Esophagus squamous epithelium (tissue), 5 donors: ENCODE results near the gene DELE1. TPM values are rescaled to one million over a fixed set of nuclear protein-coding genes. Genes with fewer than 3 reads are reported as not detected.

Experiments used
- DNase-seq: peaks from one replicate; lab custom pipeline; 2025; lab: John Stamatoyannopoulos, UW
- H3K27ac ChIP-seq, 4 donors: fragments of 200-600 bp; sonication (generic); one replicate each; pipeline ENCODE4 v1.5.1; 2016 to 2019; ENCODE audit warnings: mild to moderate bottlenecking in 1 of 4
- H3K27me3 ChIP-seq, 4 donors: fragments of 200-600 bp; sonication (generic); 1 replicate in 3 of 4; 2 replicates in 1 of 4; pipeline versions ENCODE4 v1.5.1 to v1.6.0; 2017 to 2021; ENCODE audit warnings: antibody characterized with exemption in 1 of 4
- H3K36me3 ChIP-seq, 3 donors: fragments of 200-600 bp; sonication (generic); one replicate each; pipeline ENCODE4 v1.5.1; 2016 to 2019
- H3K4me1 ChIP-seq, 3 donors: fragments of 200-600 bp; sonication (generic); one replicate each; pipeline ENCODE4 v1.5.1; 2017 to 2019
- H3K4me3 ChIP-seq, 4 donors: fragments of 200-600 bp; sonication (generic); 1 replicate in 3 of 4; 2 replicates in 1 of 4; pipeline ENCODE4 v1.5.1; 2016 to 2019; ENCODE audit warnings: mild to moderate bottlenecking in 2 of 4, moderate library complexity in 1 of 4
- H3K9me3 ChIP-seq, 3 donors: fragments of 200-600 bp; sonication (generic); one replicate each; pipeline ENCODE4 v1.5.1; 2016 to 2019
- CTCF ChIP-seq, 6 experiments: fragments of 450-650 bp in 4 of 6; fragments of 200-600 bp in 2 of 6; sonication (generic) in 2 of 6; IDR thresholded peaks; one replicate each; pipeline ENCODE4 v1.5.1; 2016 to 2019; ENCODE audit warnings: antibody characterized with exemption in 6 of 6, mild to moderate bottlenecking in 4 of 6, moderate library complexity in 4 of 6
- POLR2A ChIP-seq, 4 donors: fragments of 450-650 bp; IDR thresholded peaks; one replicate each; pipeline ENCODE4 v1.6.1; 2017; ENCODE audit warnings: antibody characterized with exemption in 4 of 4, mild to moderate bottlenecking in 4 of 4, moderate library complexity in 3 of 4
- WGBS, 2 donors: methylation state at CpG; one replicate each; pipeline ENCODE4 v1.1.5; 2018; 5-methylcytosine and 5-hydroxymethylcytosine counted together
- intact Hi-C: fragments of 100-400 bp; cut with DNase I; formaldehyde crosslinking; loops from one replicate; pipeline ENCODE4 v1.15.0; 2022
- total RNA-seq, 4 donors: library from RNA; depleted of rRNA; stranded (reverse); fragments of >200 nt; gene quantifications; one replicate each; pipeline ENCODE4 v1.1.0, GENCODE V29; 2016
- donor health status: DM: yes; HTN: yes; CAD: no.

The DELE1 gene
- total RNA-seq, 4 donors from 2014 or later: 27.3 to 68.5 (median 37.1) TPM

DNA sequence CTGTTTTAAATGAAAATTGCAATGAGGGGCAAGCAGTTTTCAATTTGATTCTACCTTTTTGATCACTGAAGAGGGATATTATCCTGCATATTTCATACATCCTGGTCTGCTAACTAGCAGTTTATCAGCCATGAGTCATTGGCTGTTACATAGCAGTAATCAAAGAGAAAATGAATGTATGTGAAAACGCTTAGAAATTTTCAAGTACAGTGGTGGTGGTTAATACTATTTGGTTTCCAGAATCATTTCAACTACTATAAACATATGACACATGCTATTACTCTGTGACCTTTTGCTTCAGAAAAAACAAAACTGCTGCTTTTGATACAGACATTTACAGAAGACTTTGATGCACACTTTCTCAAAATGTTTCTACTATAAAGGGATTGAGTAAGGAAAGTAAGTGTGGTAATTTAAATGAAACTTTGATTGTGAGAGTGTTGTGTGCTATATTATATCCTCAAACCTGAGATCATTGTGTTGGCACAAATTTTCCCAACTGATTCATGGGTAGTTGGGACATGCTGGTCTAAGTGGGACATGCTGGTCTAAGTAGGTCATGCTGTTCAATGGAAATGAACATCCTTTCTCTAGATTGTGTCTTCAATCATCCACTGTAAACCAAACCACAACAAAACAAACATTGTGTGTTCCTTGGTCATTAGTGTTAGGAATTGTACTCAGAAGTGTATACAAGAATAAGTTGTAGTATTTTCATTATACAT is 50.4 kb downstream of the DELE1 start:
- intact Hi-C loops: no loop called here
- H3K36me3 ChIP-seq: peaks cover 0 to 78% (median 0%) of the 10 kb centered on the region in 3 donors
- no peak overlapping the region for H3K27ac ChIP-seq
- no peak for DNase-seq
- H3K27me3 ChIP-seq: no peaks in the 10 kb centered on the region
- H3K9me3 ChIP-seq: no peaks in the 10 kb centered on the region
- H3K4me1 ChIP-seq: peaks cover 10 to 44% (median 16%) of the 10 kb centered on the region in 3 donors
- H3K4me3 ChIP-seq: no peak overlapping the region
- TF ChIP-seq POLR2A (IDR thresholded peaks at IDR 0.05) (no peak), CTCF (IDR thresholded peaks at IDR 0.05) (no peak)
- WGBS, 2 donors: 60 to 63% methylated on average over 1 of the region's 1 CpG

DNA sequence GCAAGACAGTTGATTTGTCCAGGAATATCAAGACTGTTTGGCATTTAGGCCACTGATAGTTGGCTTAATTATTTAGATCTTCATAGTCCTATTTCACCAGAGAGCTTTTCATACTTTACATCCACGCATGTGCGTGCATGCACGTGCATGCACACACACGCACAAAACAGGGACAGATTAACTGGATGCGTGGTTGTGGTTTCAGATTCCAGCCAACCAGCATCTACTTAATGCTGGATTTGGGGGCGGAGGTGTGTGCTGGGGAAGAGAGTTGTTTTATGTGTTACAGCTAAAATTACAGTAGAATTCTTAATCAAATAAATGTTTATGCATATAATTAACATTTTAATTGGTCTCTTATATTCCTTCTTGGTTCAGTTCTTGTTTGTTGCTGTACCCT is 52.5 kb downstream of the DELE1 start:
- H3K4me3 ChIP-seq: no peak overlapping the region
- intact Hi-C loops: no loop called here
- no peak for TF ChIP-seq POLR2A (IDR thresholded peaks at IDR 0.05)
- TF ChIP-seq CTCF (IDR thresholded peaks at IDR 0.05): no peak
- H3K9me3 ChIP-seq: no peaks in the 10 kb centered on the region
- peaks cover 0 to 27% (median 4%) of the 10 kb centered on the region in 3 donors for H3K4me1 ChIP-seq
- H3K36me3 ChIP-seq: peaks cover 11 to 97% (median 14%) of the 10 kb centered on the region in 3 donors
- no peak for DNase-seq
- H3K27me3 ChIP-seq: no peaks in the 10 kb centered on the region
- 45 to 55% methylated on average over 6 of the region's 6 CpGs for WGBS, 2 donors
- H3K27ac ChIP-seq: no peak overlapping the region

- H3K4me3 ChIP-seq: no peak overlapping the region
- intact Hi-C loops: no loop called here
- H3K27me3 ChIP-seq: no peaks in the 10 kb centered on the region
- peaks cover 11 to 97% (median 16%) of the 10 kb centered on the region in 3 donors for H3K36me3 ChIP-seq
- H3K9me3 ChIP-seq: no peaks in the 10 kb centered on the region
- H3K4me1 ChIP-seq: peaks cover 0 to 21% (median 4%) of the 10 kb centered on the region in 3 donors
- no peak for DNase-seq
- TF ChIP-seq CTCF (IDR thresholded peaks at IDR 0.05): no peak
- no peak for TF ChIP-seq POLR2A (IDR thresholded peaks at IDR 0.05)
- H3K27ac ChIP-seq: no peak overlapping the region
Observed at GRCh38 chr5:141978389-141978788, 54.7 kb downstream of the DELE1 start.

DNA sequence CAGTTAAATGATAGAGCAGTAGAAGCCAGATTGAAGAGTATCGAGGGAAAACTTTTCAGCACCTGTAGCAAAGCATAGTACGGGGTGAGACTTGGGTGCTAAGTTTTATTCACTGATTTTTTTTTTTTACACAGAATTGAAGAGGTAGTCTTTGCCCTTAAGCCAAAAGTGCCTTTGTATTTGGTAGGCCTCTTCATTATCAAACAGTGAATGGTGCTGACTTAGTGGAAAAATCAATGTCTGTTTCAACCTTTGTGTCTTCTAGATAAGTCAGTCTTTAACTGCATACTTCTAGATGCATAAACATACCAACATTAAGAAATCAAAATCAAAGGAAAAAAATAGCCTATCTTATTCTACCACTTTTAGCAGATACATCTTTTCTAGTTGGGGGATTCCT is 59.0 kb downstream of the DELE1 start:
- no peak for DNase-seq
- TF ChIP-seq CTCF (IDR thresholded peaks at IDR 0.05): no peak
- no peak for TF ChIP-seq POLR2A (IDR thresholded peaks at IDR 0.05)
- no peak overlapping the region for H3K4me3 ChIP-seq
- H3K9me3 ChIP-seq: no peaks in the 10 kb centered on the region
- intact Hi-C loops: no loop called here
- H3K4me1 ChIP-seq: no peaks in the 10 kb centered on the region
- H3K27me3 ChIP-seq: no peaks in the 10 kb centered on the region
- H3K27ac ChIP-seq: no peak overlapping the region
- WGBS, 2 donors: 43 to 63% methylated on average over 2 of the region's 2 CpGs
- H3K36me3 ChIP-seq: peaks cover 17 to 100% (median 19%) of the 10 kb centered on the region in 3 donors

- no peak for DNase-seq
- H3K4me3 ChIP-seq: no peak overlapping the region
- H3K36me3 ChIP-seq: peaks cover 7 to 99% (median 7%) of the 10 kb centered on the region in 3 donors
- no peaks in the 10 kb centered on the region for H3K4me1 ChIP-seq
- intact Hi-C loops: no loop called here
- H3K9me3 ChIP-seq: no peaks in the 10 kb centered on the region
- no peaks in the 10 kb centered on the region for H3K27me3 ChIP-seq
- H3K27ac ChIP-seq: no peak overlapping the region
- TF ChIP-seq POLR2A (IDR thresholded peaks at IDR 0.05): no peak
- TF ChIP-seq CTCF (IDR thresholded peaks at IDR 0.05): no peak
Observed at GRCh38 chr5:141986072-141986471, 62.4 kb downstream of the DELE1 start.
